B cell (primary cell): ENCODE measurements around the gene ASIC4. TPM values are rescaled to one million over a fixed set of nuclear protein-coding genes. Genes with fewer than 3 reads are reported as not detected.
A peak's percentile ranks its signal among the peaks of the same experiment; 100 is the strongest.

Experiments
- ATAC-seq: fragments of 200-7000 bp; cut with Tn5 transposase; one replicate; pipeline ENCODE4 v1.10.0; 2021; ENCODE audit warnings: low read depth, mild to moderate bottlenecking, moderate number of reproducible peaks, moderate library complexity
- CTCF ChIA-PET: fragments of 350-600 bp; sonication (Branson Sonifier 250); formaldehyde crosslinking; loops from one replicate; lab custom pipeline; 2021; ENCODE audit warnings: antibody characterized with exemption, inconsistent platforms; lab: Charles Lee
- POLR2A ChIA-PET: fragments of 350-600 bp; sonication (Branson Sonifier 250); formaldehyde crosslinking; loops from one replicate; lab custom pipeline; 2021; ENCODE audit warnings: antibody characterized with exemption; lab: Charles Lee
- DNase-seq: peaks from one replicate; pipeline ENCODE4 v3.0.0; 2013
- H2AFZ ChIP-seq: 2 replicates; pipeline ENCODE4 v1.6.1; 2012; ENCODE audit warnings: mild to moderate bottlenecking, low read depth, low read length; ENCODE audit not compliant: insufficient read depth, poor library complexity, severe bottlenecking
- H3K27ac ChIP-seq, 2 donors: 1 replicate in 1 of 2; 2 replicates in 1 of 2; pipeline ENCODE4 v1.5.1; 2012 to 2013; ENCODE audit warnings: low read length in 2 of 2, mild to moderate bottlenecking in 2 of 2, moderate library complexity in 1 of 2
- H3K27me3 ChIP-seq, 4 experiments: fragments of 200-600 bp in 1 of 4; sonication (generic) in 1 of 4; replicated peaks in 1 of 4; 1 replicate in 2 of 4; 2 replicates in 2 of 4; pipeline versions ENCODE4 v1.6.1 to v1.7.0; 2013 to 2016; ENCODE audit warnings: low read length in 3 of 4, mild to moderate bottlenecking in 2 of 4, mixed read lengths in 1 of 4, moderate library complexity in 1 of 4; ENCODE audit not compliant: insufficient read depth in 4 of 4, control insufficient read depth in 3 of 4; ENCODE audit errors: control extremely low read depth in 1 of 4
- H3K36me3 ChIP-seq, 2 experiments: replicated peaks in 1 of 2; 1 replicate in 1 of 2; 2 replicates in 1 of 2; pipeline versions ENCODE4 v1.6.1 to v1.7.1; 2013; ENCODE audit warnings: low read length in 1 of 2; ENCODE audit not compliant: insufficient read depth in 2 of 2, control insufficient read depth in 1 of 2; ENCODE audit errors: control extremely low read depth in 1 of 2, extremely low read depth in 1 of 2
- H3K4me1 ChIP-seq, 2 donors: fragments of 200-600 bp in 1 of 2; sonication (generic) in 1 of 2; 1 replicate in 1 of 2; 2 replicates in 1 of 2; pipeline versions ENCODE4 v1.5.1 to v1.6.1; 2013 to 2017; ENCODE audit warnings: low read length in 2 of 2; ENCODE audit not compliant: control insufficient read depth in 2 of 2, insufficient read depth in 2 of 2
- H3K4me2 ChIP-seq: replicated peaks from 2 replicates; pipeline ENCODE3; 2012; ENCODE audit warnings: mild to moderate bottlenecking, low read depth, low read length; ENCODE audit not compliant: poor library complexity, severe bottlenecking
- H3K4me3 ChIP-seq, 5 experiments: fragments of 200-600 bp in 1 of 5; sonication (generic) in 1 of 5; 1 replicate in 3 of 5; 2 replicates in 2 of 5; pipeline versions ENCODE4 v1.5.1 to v1.7.0; 2011 to 2016; ENCODE audit warnings: low read length in 4 of 5, mild to moderate bottlenecking in 4 of 5, low read depth in 2 of 5, control low read depth in 1 of 5, moderate library complexity in 1 of 5; ENCODE audit not compliant: insufficient read depth in 1 of 5; ENCODE audit errors: control extremely low read depth in 1 of 5, extremely low read depth in 1 of 5
- H3K79me2 ChIP-seq: fragments of 200-600 bp; sonication (generic); one replicate; pipeline ENCODE4 v1.6.0; 2016; ENCODE audit warnings: low read length; ENCODE audit not compliant: control insufficient read depth, insufficient read depth
- H3K9ac ChIP-seq: fragments of 200-600 bp; sonication (generic); 2 replicates; pipeline ENCODE4 v1.6.1; 2017; ENCODE audit warnings: mild to moderate bottlenecking, low read length, moderate library complexity
- H3K9me3 ChIP-seq, 3 donors: one replicate each; pipeline versions ENCODE4 v1.6.1 to v1.7.1; 2013; ENCODE audit warnings: low read length in 2 of 3; ENCODE audit not compliant: control insufficient read depth in 2 of 3, insufficient read depth in 1 of 3; ENCODE audit errors: control extremely low read depth in 1 of 3
- H4K20me1 ChIP-seq: 2 replicates; pipeline ENCODE4 v1.6.0; 2012; ENCODE audit warnings: mild to moderate bottlenecking, low read length; ENCODE audit not compliant: insufficient read depth, control insufficient read depth, poor library complexity, severe bottlenecking
- H3K27ac Mint-ChIP-seq: one replicate; pipeline ENCODE4 v1.8.0; 2021; ENCODE audit warnings: mixed read lengths
- H3K27me3 Mint-ChIP-seq: one replicate; pipeline ENCODE4 v1.8.0; 2021; ENCODE audit warnings: mixed read lengths
- H3K4me1 Mint-ChIP-seq: one replicate; pipeline ENCODE4 v1.8.0; 2021; ENCODE audit warnings: mixed read lengths
- H3K4me3 Mint-ChIP-seq: one replicate; pipeline ENCODE4 v1.8.0; 2021; ENCODE audit warnings: mixed read lengths
- H3K9me3 Mint-ChIP-seq: one replicate; pipeline ENCODE4 v1.8.0; 2022; ENCODE audit warnings: mixed read lengths; ENCODE audit not compliant: insufficient read depth
- EZH2 ChIP-seq: IDR thresholded peaks from 2 replicates; pipeline ENCODE4 v1.6.1; 2012; ENCODE audit warnings: borderline replicate concordance, low read depth, mild to moderate bottlenecking, moderate library complexity, low read length; ENCODE audit not compliant: insufficient read depth, poor library complexity, severe bottlenecking
- WGBS: methylation state at CpG from one replicate; pipeline ENCODE4 v1.1.5; 2013; ENCODE audit warnings: missing lambda C conversion rate; ENCODE audit not compliant: insufficient coverage; 5-methylcytosine and 5-hydroxymethylcytosine counted together
- intact Hi-C: fragments of 100-400 bp; cut with micrococcal nuclease; formaldehyde crosslinking; loops from one replicate; pipeline ENCODE4 v1.10.0; 2022
- polyA plus RNA-seq: library from polyadenylated mRNA; depleted of rRNA; stranded (reverse); fragments of >200 nt; gene quantifications from 2 replicates; pipeline ENCODE4 v1.2.3, GENCODE V29; 2012
- total RNA-seq, 2 donors: library from RNA; stranded (reverse); fragments of 120-200 nt in 1 of 2; gene quantifications; 1 replicate in 1 of 2; 2 replicates in 1 of 2; pipeline versions ENCODE4 v1.2.3 to v1.2.4, GENCODE V29; 2013 to 2022
- TF ChIP-seq, protein P1 (sequence below): fragments of 200-600 bp; IDR thresholded peaks from one replicate; pipeline ENCODE4 v1.8.0; 2022; ENCODE audit warnings: antibody characterized with exemption, mild to moderate bottlenecking

ASIC4 gene
- total and polyA plus RNA-seq, 2 donors (not counting 1 experiment from before 2014, with no cell fraction given) = not detected

DNA sequence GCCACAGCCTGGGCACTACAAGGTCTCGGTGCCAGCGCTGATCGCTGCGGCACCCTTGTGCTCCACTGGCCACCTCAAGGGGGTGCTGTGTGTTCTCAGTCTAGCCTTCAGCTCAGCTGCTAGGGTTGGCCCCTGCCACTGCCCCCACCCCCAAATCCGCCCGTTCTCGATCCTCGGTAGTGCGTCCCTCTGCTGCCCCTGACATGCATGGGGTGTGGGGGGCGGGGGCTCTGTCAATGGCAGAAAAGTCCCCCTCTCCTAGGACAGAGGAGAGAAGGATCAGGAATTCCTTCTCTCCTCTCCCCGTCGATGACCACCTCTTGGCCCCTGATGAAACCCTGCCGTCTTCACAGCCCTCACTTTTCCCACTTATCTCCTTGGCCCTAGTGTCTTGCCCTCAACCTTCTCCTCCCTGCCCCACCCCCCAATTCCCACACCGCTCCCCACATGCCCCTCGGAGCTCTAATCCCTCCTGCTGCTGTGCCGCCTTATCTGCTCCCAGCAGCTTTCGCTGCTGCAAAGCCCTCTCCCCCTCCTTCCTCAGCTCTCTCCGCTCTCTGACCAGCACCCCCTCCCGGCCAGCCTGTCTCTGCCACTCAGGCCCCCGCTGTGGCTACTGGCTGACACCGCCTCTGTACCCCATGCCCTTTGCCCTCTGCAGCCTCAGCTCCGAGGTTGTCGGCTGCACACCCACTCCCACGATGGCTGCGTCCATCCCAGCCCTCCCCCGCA is 4.3 kb upstream of the ASIC4 start:
- Mint-ChIP-seq H3K4me1 (peaks cover 26% of the 10 kb centered on the region), H3K9me3 (no peaks in the 10 kb centered on the region), H3K4me3 (peak overlapping the region; percentile 69), H3K27ac (no peak overlapping the region), H3K27me3 (peaks cover 48% of the 10 kb centered on the region)
- Histone ChIP-seq H3K9me3 (peaks cover 0 to 18% (median 0%) of the 10 kb centered on the region in 3 donors), H3K4me3 (peak overlapping the region in 1 of 5 experiments; percentile 8), H3K27me3 (peaks cover 0 to 68% (median 19%) of the 10 kb centered on the region in 4 experiments), H3K9ac (no peak overlapping the region), H2AFZ (no peak overlapping the region), H3K27ac (no peak overlapping the region), H3K36me3 (peaks cover 0 to 18% of the 10 kb centered on the region in 2 experiments), H4K20me1 (no peaks in the 10 kb centered on the region), H3K4me2 (peak overlapping the region; percentile 64), H3K4me1 (peaks cover 15 to 30% of the 10 kb centered on the region in 2 donors), H3K79me2 (no peaks in the 10 kb centered on the region)
- intact Hi-C loops = no loop called here
- peak; percentile 72 for ATAC-seq
- TF ChIP-seq, protein P1, sequence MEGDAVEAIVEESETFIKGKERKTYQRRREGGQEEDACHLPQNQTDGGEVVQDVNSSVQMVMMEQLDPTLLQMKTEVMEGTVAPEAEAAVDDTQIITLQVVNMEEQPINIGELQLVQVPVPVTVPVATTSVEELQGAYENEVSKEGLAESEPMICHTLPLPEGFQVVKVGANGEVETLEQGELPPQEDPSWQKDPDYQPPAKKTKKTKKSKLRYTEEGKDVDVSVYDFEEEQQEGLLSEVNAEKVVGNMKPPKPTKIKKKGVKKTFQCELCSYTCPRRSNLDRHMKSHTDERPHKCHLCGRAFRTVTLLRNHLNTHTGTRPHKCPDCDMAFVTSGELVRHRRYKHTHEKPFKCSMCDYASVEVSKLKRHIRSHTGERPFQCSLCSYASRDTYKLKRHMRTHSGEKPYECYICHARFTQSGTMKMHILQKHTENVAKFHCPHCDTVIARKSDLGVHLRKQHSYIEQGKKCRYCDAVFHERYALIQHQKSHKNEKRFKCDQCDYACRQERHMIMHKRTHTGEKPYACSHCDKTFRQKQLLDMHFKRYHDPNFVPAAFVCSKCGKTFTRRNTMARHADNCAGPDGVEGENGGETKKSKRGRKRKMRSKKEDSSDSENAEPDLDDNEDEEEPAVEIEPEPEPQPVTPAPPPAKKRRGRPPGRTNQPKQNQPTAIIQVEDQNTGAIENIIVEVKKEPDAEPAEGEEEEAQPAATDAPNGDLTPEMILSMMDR = peak; percentile 59
- no peak for TF ChIP-seq EZH2
- WGBS = 2% methylated on average over 25 of the region's 26 CpGs
- ChIA-PET CTCF (interaction anchor here (0.5 to 2.7 kb wide), 13 partner anchors 9 to 133 kb away, joined by 3 to 15 read pairs (median 4); partner anchors contain the start of gene GMPPA), POLR2A (interaction anchor here (1.6 kb wide), 1 partner anchor 12 kb away, joined by 3 read pairs; no protein-coding TSS in a partner anchor)
- peak; percentile 57 for DNase-seq
